ENCODE measurements around the gene BNIP5.

The BNIP5 gene

GRCh38 chr6:36290668-36291620, 45.7 kb downstream of the BNIP5 start:
- peak; percentile 10 for DNase-seq

GRCh38 chr6:36289281-36289878, 47.3 kb downstream of the BNIP5 start:
- DNase-seq = no peak

GRCh38 chr6:36286858-36287257, 49.8 kb downstream of the BNIP5 start:
- DNase-seq = no peak

- DNase-seq = no peak
Observed at GRCh38 chr6:36285797-36286196, 50.9 kb downstream of the BNIP5 start.

GRCh38 chr6:36285187-36285671, 51.5 kb downstream of the BNIP5 start:
- DNase-seq = no peak

- DNase-seq = no peak
Observed at GRCh38 chr6:36284359-36284758, 52.3 kb downstream of the BNIP5 start.

GRCh38 chr6:36283608-36284007, 53.1 kb downstream of the BNIP5 start:
- no peak for DNase-seq

- no peak for DNase-seq
Observed at GRCh38 chr6:36280983-36281382, 55.7 kb downstream of the BNIP5 start.

GRCh38 chr6:36280467-36280866, 56.2 kb downstream of the BNIP5 start:
- DNase-seq = no peak

GRCh38 chr6:36277946-36278470, 58.7 kb downstream of the BNIP5 start:
- no peak for DNase-seq

- no peak for DNase-seq
Observed at GRCh38 chr6:36276581-36277536, 59.8 kb downstream of the BNIP5 start.

- no peak for DNase-seq
Observed at GRCh38 chr6:36273802-36274514, 62.7 kb downstream of the BNIP5 start.

GRCh38 chr6:36273067-36273466, 63.6 kb downstream of the BNIP5 start:
- DNase-seq = no peak

GRCh38 chr6:36272234-36272633, 64.5 kb downstream of the BNIP5 start:
- DNase-seq = no peak

GRCh38 chr6:36269834-36270705, 66.6 kb downstream of the BNIP5 start, which contains the start of gene PNPLA1:
Gene PNPLA1, plus strand, starts transcription at chr6:36270060. Its CDS starts 400 bp downstream, at chr6:36270460.
- no peak for DNase-seq

GRCh38 chr6:36268478-36269275, 68.0 kb downstream of the BNIP5 start:
- DNase-seq = no peak

GRCh38 chr6:36267731-36268477, 68.8 kb downstream of the BNIP5 start:
- DNase-seq = no peak

GRCh38 chr6:36266913-36267644, 69.6 kb downstream of the BNIP5 start:
- no peak for DNase-seq
